Neural cell (in vitro differentiated cells): Measurements from ENCODE around the gene ZNHIT6. TPM values are rescaled to one million over a fixed set of nuclear protein-coding genes. Genes with fewer than 3 reads are reported as not detected.

ENCODE experiments used
- H2AFZ ChIP-seq: fragments of 200-600, 300-800 bp; sonication (generic), shearing (Covaris generic); 2 replicates; pipeline ENCODE4 v1.6.0; 2014; ENCODE audit warnings: low read depth, mild to moderate bottlenecking, antibody characterized with exemption, low read length, moderate library complexity
- H3F3A ChIP-seq: fragments of 200-600 bp; shearing (Covaris generic); 2 replicates; pipeline ENCODE4 v1.6.1; 2016; ENCODE audit warnings: mild to moderate bottlenecking, moderate library complexity, mixed read lengths, antibody characterized with exemption, low read length; ENCODE audit not compliant: insufficient read depth, poor library complexity, severe bottlenecking
- H3K27ac ChIP-seq: fragments of 200-600, 300-800 bp; sonication (generic), shearing (Covaris generic); 2 replicates; pipeline ENCODE4 v1.5.1; 2014; ENCODE audit warnings: mild to moderate bottlenecking, low read length, moderate library complexity
- H3K27me3 ChIP-seq: fragments of 300-800, 200-600 bp; sonication (generic), shearing (Covaris generic); 2 replicates; pipeline ENCODE4 v1.6.0; 2014; ENCODE audit warnings: mild to moderate bottlenecking, low read depth, low read length, moderate library complexity; ENCODE audit not compliant: insufficient read depth
- H3K36me3 ChIP-seq: fragments of 300-800, 200-600 bp; sonication (generic), shearing (Covaris generic); 2 replicates; pipeline ENCODE4 v1.5.1; 2014; ENCODE audit warnings: mild to moderate bottlenecking, antibody characterized with exemption, low read length, moderate library complexity; ENCODE audit not compliant: insufficient read depth
- H3K4me2 ChIP-seq: fragments of 300-800, 200-600 bp; sonication (generic), shearing (Covaris generic); 2 replicates; pipeline ENCODE4 v1.6.0; 2014; ENCODE audit warnings: mild to moderate bottlenecking, low read length
- H3K4me3 ChIP-seq: fragments of 300-800, 200-600 bp; sonication (generic), shearing (Covaris generic); 2 replicates; pipeline ENCODE4 v1.5.1; 2014; ENCODE audit warnings: mild to moderate bottlenecking, low read length, moderate library complexity
- H3K79me2 ChIP-seq: fragments of 200-600 bp; shearing (Covaris generic); replicated peaks from 2 replicates; pipeline ENCODE4 v1.6.0; 2014; ENCODE audit warnings: mild to moderate bottlenecking, low read length, moderate library complexity; ENCODE audit not compliant: insufficient read depth
- H3K9ac ChIP-seq: fragments of 300-800, 200-600 bp; sonication (generic), shearing (Covaris generic); 2 replicates; pipeline ENCODE4 v1.6.1; 2016; ENCODE audit warnings: mild to moderate bottlenecking, low read length, mixed read lengths
- H3K9me2 ChIP-seq: fragments of 200-600 bp; shearing (Covaris generic); 2 replicates; pipeline ENCODE4 v1.6.1; 2016; ENCODE audit warnings: mild to moderate bottlenecking, low read length, mixed read lengths; ENCODE audit not compliant: insufficient read depth
- H3K9me3 ChIP-seq: fragments of 200-600, 300-800 bp; sonication (generic), shearing (Covaris generic); 2 replicates; pipeline ENCODE4 v1.6.1; 2016; ENCODE audit warnings: mild to moderate bottlenecking, mixed run types, low read length, moderate library complexity, mixed read lengths
- H4K20me1 ChIP-seq: fragments of 200-600 bp; shearing (Covaris generic); 2 replicates; pipeline ENCODE4 v1.6.1; 2016; ENCODE audit warnings: mild to moderate bottlenecking, mixed run types; ENCODE audit not compliant: insufficient read depth
- CTCF ChIP-seq: fragments of 450-650 bp; IDR thresholded peaks from 2 replicates; pipeline ENCODE4 v1.5.1; 2014; ENCODE audit warnings: antibody characterized with exemption, mild to moderate bottlenecking, moderate library complexity; ENCODE audit not compliant: poor library complexity, severe bottlenecking
- EP300 ChIP-seq: fragments of 450-650 bp; conservative IDR thresholded peaks from 2 replicates; pipeline ENCODE4 v1.6.1; 2014; ENCODE audit warnings: antibody characterized with exemption, mild to moderate bottlenecking, moderate library complexity; ENCODE audit not compliant: poor library complexity, severe bottlenecking
- EZH2 ChIP-seq: fragments of 200-600, 300-800 bp; shearing (Covaris generic), sonication (generic); IDR thresholded peaks from 2 replicates; pipeline ENCODE4 v1.6.1; 2014; ENCODE audit warnings: antibody characterized with exemption, low read length, borderline replicate concordance, mild to moderate bottlenecking; ENCODE audit not compliant: insufficient read depth, poor library complexity, severe bottlenecking
- MXI1 ChIP-seq: fragments of 450-650 bp; conservative IDR thresholded peaks from 2 replicates; pipeline ENCODE4 v1.6.1; 2014; ENCODE audit warnings: antibody characterized with exemption, mild to moderate bottlenecking; ENCODE audit not compliant: poor library complexity, severe bottlenecking
- RAD21 ChIP-seq: fragments of 450-650 bp; conservative IDR thresholded peaks from 2 replicates; pipeline ENCODE4 v1.6.1; 2014; ENCODE audit warnings: antibody characterized with exemption, mild to moderate bottlenecking, moderate library complexity
- SMC3 ChIP-seq: fragments of 450-650 bp; conservative IDR thresholded peaks from 2 replicates; pipeline ENCODE4 v1.6.1; 2014; ENCODE audit warnings: antibody characterized with exemption, mild to moderate bottlenecking, moderate library complexity; ENCODE audit not compliant: poor library complexity
- TAF1 ChIP-seq: IDR thresholded peaks from 2 replicates; pipeline ENCODE4 v1.6.1; 2012; ENCODE audit warnings: low read depth
- polyA plus RNA-seq: library from polyadenylated mRNA; depleted of rRNA; stranded (reverse); fragments of >200 nt; gene quantifications from 2 replicates; pipeline ENCODE4 v1.2.3, GENCODE V29; 2014
- TF ChIP-seq, protein P1 (sequence below): IDR thresholded peaks from 2 replicates; pipeline ENCODE4 v1.6.1; 2012; ENCODE audit warnings: borderline replicate concordance

The ZNHIT6 gene
- polyA plus RNA-seq, 1 donor from 2014 or later = 16.6 TPM

DNA sequence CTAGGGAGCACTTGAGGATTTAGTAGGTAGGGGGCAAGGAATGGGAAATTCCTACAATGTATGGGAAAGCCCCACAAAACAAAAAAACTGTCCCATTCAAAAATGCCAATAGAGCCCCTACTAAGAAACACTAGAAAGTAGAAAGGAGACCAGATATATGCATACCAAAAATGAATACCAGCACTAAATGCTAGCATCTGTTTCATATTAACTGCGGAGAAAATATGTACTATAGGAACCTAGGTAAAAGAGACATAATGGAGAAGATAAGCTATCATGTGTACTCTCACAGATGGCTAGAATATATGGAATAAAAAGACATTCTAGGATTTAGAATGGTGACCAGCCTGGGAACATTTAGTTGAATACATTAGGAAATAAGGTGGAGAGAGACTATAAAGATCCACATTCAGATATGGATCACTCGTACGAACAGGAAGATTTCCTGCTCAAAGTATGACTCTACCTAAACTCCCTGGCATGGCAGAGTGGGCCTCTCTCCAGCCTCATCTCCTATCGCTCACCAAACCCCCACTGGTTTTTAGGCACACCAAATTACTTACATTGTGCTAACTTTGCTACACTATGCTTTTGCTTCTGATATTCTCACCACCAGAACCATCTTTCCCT, 18.3 kb downstream of the ZNHIT6 start:
- Histone ChIP-seq H3K79me2 (no peaks in the 10 kb centered on the region), H3K27me3 (no peaks in the 10 kb centered on the region), H3K4me3 (no peak overlapping the region), H3K9ac (no peak overlapping the region), H2AFZ (no peak overlapping the region), H3K9me2 (no peaks in the 10 kb centered on the region), H3F3A (no peaks in the 10 kb centered on the region), H4K20me1 (no peaks in the 10 kb centered on the region), H3K36me3 (no peaks in the 10 kb centered on the region), H3K27ac (no peak overlapping the region), H3K9me3 (no peaks in the 10 kb centered on the region), H3K4me2 (no peak overlapping the region)
- TF ChIP-seq MXI1 (no peak), EP300 (no peak), TAF1 (no peak), EZH2 (no peak), RAD21 (no peak), CTCF (no peak), SMC3 (no peak)
- TF ChIP-seq, protein P1, sequence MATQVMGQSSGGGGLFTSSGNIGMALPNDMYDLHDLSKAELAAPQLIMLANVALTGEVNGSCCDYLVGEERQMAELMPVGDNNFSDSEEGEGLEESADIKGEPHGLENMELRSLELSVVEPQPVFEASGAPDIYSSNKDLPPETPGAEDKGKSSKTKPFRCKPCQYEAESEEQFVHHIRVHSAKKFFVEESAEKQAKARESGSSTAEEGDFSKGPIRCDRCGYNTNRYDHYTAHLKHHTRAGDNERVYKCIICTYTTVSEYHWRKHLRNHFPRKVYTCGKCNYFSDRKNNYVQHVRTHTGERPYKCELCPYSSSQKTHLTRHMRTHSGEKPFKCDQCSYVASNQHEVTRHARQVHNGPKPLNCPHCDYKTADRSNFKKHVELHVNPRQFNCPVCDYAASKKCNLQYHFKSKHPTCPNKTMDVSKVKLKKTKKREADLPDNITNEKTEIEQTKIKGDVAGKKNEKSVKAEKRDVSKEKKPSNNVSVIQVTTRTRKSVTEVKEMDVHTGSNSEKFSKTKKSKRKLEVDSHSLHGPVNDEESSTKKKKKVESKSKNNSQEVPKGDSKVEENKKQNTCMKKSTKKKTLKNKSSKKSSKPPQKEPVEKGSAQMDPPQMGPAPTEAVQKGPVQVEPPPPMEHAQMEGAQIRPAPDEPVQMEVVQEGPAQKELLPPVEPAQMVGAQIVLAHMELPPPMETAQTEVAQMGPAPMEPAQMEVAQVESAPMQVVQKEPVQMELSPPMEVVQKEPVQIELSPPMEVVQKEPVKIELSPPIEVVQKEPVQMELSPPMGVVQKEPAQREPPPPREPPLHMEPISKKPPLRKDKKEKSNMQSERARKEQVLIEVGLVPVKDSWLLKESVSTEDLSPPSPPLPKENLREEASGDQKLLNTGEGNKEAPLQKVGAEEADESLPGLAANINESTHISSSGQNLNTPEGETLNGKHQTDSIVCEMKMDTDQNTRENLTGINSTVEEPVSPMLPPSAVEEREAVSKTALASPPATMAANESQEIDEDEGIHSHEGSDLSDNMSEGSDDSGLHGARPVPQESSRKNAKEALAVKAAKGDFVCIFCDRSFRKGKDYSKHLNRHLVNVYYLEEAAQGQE = no peak

DNA sequence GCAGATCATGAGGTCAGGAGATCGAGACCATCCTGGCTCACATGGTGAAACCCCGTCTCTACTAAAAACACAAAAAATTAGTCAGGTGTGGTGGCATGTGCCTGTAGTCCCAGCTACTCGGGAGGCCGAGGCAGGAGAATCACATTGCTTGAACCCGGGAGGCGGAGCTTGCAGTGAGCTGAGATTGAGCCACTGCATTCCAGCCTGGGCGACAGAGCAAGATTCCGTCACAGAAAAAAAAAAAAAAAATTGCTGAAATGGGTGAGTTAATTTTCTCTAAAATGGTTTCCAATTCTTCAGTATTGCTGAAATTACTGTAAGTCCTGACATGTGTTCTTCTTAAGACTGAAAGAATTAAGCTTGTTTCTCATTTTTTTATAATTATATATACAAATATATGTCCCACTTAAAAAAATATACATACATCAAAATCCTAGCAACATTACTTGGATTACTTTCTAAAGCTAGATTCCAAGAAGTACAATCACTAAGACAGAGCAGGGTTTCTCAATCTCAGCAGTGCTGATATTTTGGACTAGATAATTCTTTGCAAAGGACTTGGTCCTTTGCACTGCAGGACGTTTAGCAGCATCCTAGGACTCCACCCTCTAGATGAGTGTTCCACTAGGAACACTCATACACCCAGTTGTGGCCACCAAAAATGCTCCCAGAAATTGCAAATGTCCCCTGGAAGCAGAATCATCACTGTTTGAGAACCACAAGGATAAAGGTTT, 24.8 kb downstream of the ZNHIT6 start:
- TF ChIP-seq TAF1 = no peak
- H3K36me3 ChIP-seq = peaks cover 3% of the 10 kb centered on the region
- H3K79me2 ChIP-seq = no peaks in the 10 kb centered on the region
- H3K27me3 ChIP-seq = no peaks in the 10 kb centered on the region
- H3K4me3 ChIP-seq = no peak overlapping the region
- no peaks in the 10 kb centered on the region for H3F3A ChIP-seq
- H2AFZ ChIP-seq = no peak overlapping the region
- no peaks in the 10 kb centered on the region for H3K9me2 ChIP-seq
- no peaks in the 10 kb centered on the region for H3K9me3 ChIP-seq
- H4K20me1 ChIP-seq = no peaks in the 10 kb centered on the region
- no peak overlapping the region for H3K27ac ChIP-seq
- H3K9ac ChIP-seq = no peak overlapping the region
- H3K4me2 ChIP-seq = no peak overlapping the region
